NOMO-1 (cell line): ENCODE results near the gene TXNDC12.
A peak's percentile ranks its signal among the peaks of the same experiment; 100 is the strongest.
"Not testable (repeated sequence)": the region's sequence is repeated elsewhere in the genome, so short reads cannot be mapped to it uniquely, and the experiment has no call there.

Source experiments
- DNase-seq, 2 experiments: peaks; one replicate each; lab custom pipeline; 2025; ENCODE audit not compliant: unreplicated experiment in 2 of 2; lab: John Stamatoyannopoulos, UW

The TXNDC12 gene

GRCh38 chr1:52053862-52054261 lies 1.1 kb downstream of the TXNDC12 start:
- DNase-seq: no peak

GRCh38 chr1:52049337-52049736 lies 5.7 kb downstream of the TXNDC12 start:
- not testable (repeated sequence) for DNase-seq

GRCh38 chr1:52045666-52046195 lies 9.3 kb downstream of the TXNDC12 start:
- DNase-seq: not testable (repeated sequence)

GRCh38 chr1:52045236-52045635 lies 9.8 kb downstream of the TXNDC12 start:
- DNase-seq: no peak

- DNase-seq: no peak
These were observed 13.3 kb downstream of the TXNDC12 start for GRCh38 chr1:52041551-52042185.

- no peak for DNase-seq
These were observed 17.1 kb downstream of the TXNDC12 start for GRCh38 chr1:52037909-52038308.

GRCh38 chr1:52037402-52037814 lies 17.6 kb downstream of the TXNDC12 start:
- DNase-seq: no peak

- DNase-seq: no peak
These were observed 21.0 kb downstream of the TXNDC12 start for GRCh38 chr1:52034050-52034384.

- peak; percentile 79 to 80 for DNase-seq
These were observed 21.6 kb downstream of the TXNDC12 start, which contains the start of gene KTI12 for GRCh38 chr1:52033190-52034049. KTI12 (minus strand) TSS chr1:52033810; CDS start chr1:52033761, 49 bp downstream.

GRCh38 chr1:52032785-52033131 lies 22.2 kb downstream of the TXNDC12 start:
- peak; percentile 16 to 44 for DNase-seq

- no peak for DNase-seq
These were observed 22.7 kb downstream of the TXNDC12 start for GRCh38 chr1:52032124-52032784.

GRCh38 chr1:52028839-52029238 lies 26.2 kb downstream of the TXNDC12 start:
- DNase-seq: not testable (repeated sequence)

- DNase-seq: no peak
These were observed 26.7 kb downstream of the TXNDC12 start for GRCh38 chr1:52028328-52028727.

- DNase-seq: no peak
These were observed 28.7 kb downstream of the TXNDC12 start for GRCh38 chr1:52026278-52026677.

- DNase-seq: no peak
These were observed 32.9 kb downstream of the TXNDC12 start for GRCh38 chr1:52022133-52022532.

- no peak for DNase-seq
These were observed 46.8 kb downstream of the TXNDC12 start for GRCh38 chr1:52008071-52008809.

- DNase-seq: no peak
These were observed 47.6 kb downstream of the TXNDC12 start for GRCh38 chr1:52007215-52008002.

GRCh38 chr1:52006081-52006553 lies 48.9 kb downstream of the TXNDC12 start:
- DNase-seq: not testable (repeated sequence)

GRCh38 chr1:52005548-52005947 lies 49.4 kb downstream of the TXNDC12 start:
- not testable (repeated sequence) for DNase-seq

GRCh38 chr1:52003877-52004276 lies 51.1 kb downstream of the TXNDC12 start:
- DNase-seq: no peak
